Central memory CD4-positive, alpha-beta T cell (primary cell): ENCODE measurements around the gene MEIS1.

Experiments
- DNase-seq: peaks from one replicate; pipeline ENCODE4 v3.0.0; 2022

The MEIS1 gene

GRCh38 chr2:66431846-66432587 lies 2.9 kb upstream of the MEIS1 start:
- no peak for DNase-seq

- DNase-seq: no peak
Observed at GRCh38 chr2:66432801-66433694, 1.9 kb upstream of the MEIS1 start.

DNA sequence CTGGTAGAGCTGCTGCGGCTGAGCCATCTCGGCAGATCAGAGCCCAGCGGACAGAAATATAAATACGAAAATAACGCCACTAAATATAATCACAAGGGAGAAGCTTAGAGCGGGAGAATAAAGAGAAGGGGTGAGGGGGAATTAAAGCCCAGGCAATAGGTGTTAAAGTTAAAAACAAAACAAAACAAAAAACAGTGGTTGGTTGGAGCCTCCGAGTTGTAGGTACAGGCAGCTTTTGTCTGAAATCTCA lies 1.3 kb upstream of the MEIS1 start:
- DNase-seq: no peak

- no peak for DNase-seq
Observed at GRCh38 chr2:66433945-66434678, 813 bp upstream of the MEIS1 start.

- no peak for DNase-seq
Observed at GRCh38 chr2:66435549-66435875, 587 bp downstream of the MEIS1 start.

DNA sequence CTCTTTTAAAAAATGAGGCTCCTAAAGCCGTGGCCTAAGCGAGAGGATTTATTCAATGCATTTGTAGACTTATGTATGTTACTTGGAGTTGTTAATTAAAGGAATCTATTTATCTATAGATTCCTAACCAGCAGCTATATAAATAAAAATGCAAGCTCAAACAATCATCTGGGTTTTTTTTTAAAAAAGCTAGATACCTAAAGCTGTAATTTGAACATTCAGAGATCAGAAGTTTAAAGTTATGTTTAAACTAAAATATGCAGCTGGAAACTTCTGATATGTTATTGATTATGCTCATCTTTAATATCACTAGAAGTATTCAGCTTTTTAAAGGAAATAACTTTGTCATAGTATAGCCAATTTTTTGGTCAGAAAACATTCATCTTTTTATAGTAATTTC lies 1.0 kb downstream of the MEIS1 start:
- no peak for DNase-seq

DNA sequence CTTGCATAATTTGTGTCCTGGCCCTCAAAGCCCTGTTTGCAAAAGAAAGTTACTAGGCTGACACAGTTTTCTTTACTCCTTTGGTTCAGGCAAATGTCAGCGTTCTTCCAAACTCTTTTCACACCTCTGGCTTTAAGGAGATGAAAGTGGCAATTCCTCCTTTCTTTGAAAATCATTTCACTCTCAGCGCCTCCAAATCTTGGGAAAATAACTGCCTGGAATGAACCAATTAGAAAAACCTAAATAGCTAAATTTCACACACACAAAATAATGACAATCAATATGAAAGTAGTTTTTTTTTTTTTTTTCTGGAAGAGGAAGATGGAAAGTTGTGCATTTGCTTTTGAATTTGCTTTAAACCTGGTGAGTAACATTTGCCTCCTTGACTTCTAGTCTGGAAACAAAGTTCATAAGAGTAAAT lies 1.7 kb downstream of the MEIS1 start:
- no peak for DNase-seq

- no peak for DNase-seq
Observed at GRCh38 chr2:66437109-66437690, 2.3 kb downstream of the MEIS1 start.

GRCh38 chr2:66437691-66438497 lies 3.0 kb downstream of the MEIS1 start:
- no peak for DNase-seq

DNA sequence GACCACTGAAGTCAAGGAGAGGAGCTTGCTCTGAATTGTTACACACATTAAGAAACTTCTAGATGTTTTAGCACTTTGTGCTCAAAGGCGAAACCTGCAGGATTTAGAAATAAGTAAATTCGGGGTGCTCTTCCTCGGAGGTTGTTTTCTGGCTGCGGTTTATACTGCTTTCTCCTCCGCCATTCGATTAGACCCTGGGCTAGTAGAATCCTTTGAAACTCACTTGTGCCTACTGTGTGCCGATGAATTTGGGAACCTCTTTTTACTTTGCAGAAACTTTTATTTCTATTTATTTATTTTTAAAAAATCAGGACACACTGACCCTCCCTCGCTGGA lies 3.5 kb downstream of the MEIS1 start:
- DNase-seq: no peak

DNA sequence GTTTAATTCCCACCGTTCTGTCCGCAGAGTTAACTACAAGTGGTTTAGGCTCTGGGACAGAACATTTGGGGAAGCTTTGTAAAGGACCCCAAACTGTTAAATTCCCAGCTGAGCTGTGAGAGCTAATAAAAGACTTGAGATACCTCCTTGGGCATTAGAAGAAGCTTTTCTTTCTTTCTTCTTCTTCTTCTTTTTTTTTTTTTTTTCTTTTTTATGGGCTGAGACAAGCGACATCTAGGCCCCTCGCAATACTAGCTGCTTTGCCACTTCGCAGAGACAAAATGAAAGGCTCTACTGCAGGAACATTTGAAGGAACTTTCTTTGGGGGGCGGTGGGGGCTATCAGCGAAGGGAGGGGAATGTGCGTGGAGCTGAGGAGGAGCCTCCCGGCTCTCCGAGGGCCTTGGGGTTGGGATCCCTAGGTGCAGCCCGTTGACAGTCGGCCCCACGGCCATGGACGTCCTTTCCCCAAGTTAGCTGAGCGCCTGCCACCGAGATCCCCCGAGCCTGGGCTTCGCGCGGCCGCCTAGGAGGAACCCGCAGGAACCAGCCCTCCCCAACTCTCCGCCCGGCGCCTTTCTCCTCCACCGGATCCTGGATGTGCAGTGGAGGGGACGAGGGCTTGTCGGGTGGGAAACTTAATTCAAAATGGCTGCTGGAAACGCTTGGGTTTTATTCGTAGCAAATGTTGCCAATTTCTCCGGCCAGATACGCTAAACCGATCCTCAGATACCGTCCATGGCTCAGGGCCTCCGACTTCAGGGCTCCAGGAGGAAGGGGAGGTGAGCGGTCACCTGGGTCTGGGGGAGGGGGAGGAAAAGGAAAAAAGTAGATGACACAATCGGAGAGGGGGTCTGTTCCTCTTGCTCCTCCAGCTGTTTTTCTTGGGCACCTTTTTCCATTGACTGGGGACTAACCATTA lies 4.2 kb downstream of the MEIS1 start:
- DNase-seq: no peak

DNA sequence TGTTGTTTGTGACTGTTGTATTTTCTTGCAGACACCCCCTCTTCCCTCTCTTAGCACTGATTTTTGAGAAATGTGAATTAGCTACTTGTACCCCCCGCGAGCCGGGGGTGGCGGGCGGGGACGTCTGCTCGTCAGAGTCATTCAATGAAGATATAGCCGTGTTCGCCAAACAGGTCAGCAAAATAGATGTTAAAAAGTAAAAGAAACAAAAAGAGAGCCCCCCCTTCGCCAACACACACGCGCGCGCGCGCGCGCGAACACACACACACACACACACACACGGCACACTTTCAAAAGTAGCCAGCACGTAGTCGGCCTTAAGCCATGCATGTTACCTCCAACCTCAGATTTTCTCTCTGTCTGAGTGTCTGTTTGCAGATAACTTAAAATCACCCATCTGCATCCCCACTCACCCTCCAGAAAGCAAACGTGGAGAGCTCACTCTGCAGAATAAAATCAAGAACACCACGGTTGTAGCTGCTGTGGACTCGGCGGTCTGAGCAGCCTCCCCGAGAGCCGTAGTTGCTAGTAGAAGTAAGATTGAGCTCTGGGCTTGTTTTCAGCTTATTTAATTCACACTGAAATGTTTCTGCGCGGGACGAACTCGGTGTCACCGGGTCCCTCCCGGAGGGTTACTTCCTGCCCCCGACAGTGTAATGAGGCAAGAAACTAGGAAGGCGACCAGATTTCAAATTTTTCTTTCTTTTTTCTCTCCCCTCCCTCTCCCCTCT lies 5.1 kb downstream of the MEIS1 start:
- no peak for DNase-seq

DNA sequence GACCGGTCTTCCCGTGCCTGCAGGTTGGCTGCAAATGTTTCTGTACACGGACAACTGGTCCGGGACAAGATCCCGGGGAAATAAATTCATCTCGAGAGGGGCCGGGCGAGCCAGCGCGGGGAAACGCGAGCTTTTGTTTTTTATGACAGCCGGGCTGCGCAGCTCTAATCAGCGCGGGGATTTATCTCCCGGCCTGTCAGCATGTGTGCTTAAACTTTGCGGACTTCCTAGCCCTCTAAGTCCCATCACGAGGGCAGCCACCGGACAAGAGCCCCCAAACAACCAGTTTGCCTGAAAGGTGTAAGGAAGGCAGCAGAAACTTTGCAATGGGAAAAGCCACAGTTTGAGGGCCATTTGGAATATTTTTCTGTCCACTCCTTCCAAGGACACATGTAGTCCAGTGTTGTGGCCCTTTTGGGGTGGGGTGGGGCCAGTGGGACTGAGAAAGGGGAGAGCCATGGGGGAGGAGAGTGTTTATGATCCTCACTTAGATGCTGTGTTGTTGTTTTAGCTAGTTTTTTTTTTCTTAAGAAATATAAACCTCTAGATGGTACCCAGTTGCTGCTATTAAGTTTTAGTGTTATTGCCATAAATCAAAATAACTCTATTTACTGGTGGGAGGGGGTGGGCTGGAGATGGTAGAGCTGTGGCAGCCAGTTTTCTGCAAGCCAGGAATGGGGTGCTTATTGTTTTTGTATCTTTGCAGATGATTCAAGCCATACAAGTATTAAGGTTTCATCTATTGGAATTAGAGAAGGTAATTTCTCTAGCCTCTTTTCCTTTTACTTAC lies 6.0 kb downstream of the MEIS1 start:
- no peak for DNase-seq

- no peak for DNase-seq
Observed at GRCh38 chr2:66441581-66442320, 6.8 kb downstream of the MEIS1 start.

DNA sequence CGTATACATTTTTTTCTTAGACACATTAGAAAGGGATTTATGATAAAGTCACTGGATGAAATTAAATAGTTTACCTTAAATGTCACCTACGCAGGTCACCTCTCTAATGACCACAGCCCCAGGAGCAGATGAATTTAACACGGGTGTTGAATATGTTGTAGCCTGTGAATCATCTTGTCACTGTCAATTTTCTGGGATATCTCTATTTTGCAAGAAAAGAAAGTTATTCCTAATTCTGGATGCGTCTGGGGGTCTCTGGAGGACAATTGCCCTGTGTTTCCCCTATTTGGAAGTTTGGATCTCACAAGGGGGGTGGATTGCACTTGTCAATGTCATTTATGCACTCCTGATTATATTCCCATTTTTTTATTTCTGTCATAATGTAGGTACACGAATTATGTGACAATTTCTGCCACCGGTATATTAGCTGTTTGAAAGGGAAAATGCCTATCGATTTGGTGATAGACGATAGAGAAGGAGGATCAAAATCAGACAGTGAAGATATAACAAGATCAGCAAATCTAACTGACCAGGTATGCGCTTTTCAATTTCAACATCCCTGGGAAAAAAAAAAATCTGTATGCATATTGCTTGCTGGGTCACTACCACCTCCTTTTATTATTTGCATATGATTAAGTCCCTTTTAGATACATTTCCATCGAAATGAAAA lies 7.7 kb downstream of the MEIS1 start:
- no peak for DNase-seq

DNA sequence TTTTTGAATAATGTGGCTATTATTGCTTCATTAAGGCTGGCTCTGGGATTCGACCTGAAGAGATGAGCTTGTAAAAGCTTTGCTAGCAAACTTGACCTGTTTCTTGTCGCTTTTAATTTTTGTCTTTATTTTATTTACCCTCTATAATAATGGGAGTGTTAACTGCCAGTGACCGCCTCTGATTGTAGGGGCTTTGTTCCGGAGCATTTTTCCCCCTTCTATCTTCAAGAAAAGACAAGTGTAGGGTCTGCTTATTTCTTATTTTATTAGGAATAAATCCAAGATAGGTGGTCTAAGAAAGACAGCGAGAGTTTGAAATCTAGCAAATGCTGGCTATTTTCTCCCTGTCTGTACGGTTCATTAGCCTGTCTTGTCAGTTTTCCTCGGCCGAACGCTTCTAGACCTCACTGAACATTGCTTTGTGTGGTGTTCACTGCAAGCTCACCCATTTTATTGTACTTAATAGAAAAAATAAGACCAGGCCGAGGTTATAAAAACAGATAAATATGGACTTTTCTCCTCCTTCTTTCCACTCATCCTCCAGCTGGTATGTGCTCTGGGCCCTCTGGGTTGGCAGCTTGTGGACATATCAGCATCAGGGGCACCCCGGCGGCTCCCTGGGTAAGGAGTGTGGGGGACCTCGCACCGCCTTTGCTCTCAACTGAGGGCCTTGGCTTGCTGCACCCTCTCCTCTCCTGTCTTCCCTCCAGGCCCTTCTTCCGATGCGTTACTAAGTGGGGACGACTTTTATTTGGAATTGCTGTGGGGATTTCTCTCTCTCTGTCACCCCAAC lies 8.5 kb downstream of the MEIS1 start:
- DNase-seq: no peak

- DNase-seq: no peak
Observed at GRCh38 chr2:66443979-66444861, 9.3 kb downstream of the MEIS1 start.
